GM12872 (cell line): ENCODE data around the gene STK4.

Experiments used
- TF ChIP-seq, protein P1 (sequence below): IDR thresholded peaks from 3 replicates; pipeline ENCODE4 v1.5.1; 2011; ENCODE audit warnings: low read depth, mild to moderate bottlenecking, low read length, moderate library complexity; ENCODE audit not compliant: insufficient read depth

The STK4 gene

GRCh38 chr20:44942264-44942973, 23.9 kb upstream of the STK4 start:
- TF ChIP-seq, protein P1, sequence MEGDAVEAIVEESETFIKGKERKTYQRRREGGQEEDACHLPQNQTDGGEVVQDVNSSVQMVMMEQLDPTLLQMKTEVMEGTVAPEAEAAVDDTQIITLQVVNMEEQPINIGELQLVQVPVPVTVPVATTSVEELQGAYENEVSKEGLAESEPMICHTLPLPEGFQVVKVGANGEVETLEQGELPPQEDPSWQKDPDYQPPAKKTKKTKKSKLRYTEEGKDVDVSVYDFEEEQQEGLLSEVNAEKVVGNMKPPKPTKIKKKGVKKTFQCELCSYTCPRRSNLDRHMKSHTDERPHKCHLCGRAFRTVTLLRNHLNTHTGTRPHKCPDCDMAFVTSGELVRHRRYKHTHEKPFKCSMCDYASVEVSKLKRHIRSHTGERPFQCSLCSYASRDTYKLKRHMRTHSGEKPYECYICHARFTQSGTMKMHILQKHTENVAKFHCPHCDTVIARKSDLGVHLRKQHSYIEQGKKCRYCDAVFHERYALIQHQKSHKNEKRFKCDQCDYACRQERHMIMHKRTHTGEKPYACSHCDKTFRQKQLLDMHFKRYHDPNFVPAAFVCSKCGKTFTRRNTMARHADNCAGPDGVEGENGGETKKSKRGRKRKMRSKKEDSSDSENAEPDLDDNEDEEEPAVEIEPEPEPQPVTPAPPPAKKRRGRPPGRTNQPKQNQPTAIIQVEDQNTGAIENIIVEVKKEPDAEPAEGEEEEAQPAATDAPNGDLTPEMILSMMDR: no peak

DNA sequence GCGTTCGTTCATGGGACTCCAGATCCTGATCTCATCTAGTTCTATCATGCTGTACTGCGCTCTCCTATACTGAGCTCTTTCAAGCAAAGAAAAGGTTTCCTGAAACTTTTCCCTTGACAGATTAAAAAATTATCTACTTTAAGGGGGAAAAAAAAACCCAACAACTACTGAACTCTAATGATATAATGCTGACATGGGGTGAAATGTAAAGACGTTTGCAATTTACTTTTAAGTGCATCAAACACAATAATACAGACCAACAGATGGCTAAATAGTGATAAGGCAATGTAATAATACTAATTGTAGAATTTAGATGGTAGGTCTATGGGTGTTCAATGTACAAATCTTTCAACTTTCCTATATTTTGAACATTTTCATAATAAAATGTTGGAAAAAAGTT, 22.5 kb upstream of the STK4 start:
- TF ChIP-seq, protein P1: no peak

DNA sequence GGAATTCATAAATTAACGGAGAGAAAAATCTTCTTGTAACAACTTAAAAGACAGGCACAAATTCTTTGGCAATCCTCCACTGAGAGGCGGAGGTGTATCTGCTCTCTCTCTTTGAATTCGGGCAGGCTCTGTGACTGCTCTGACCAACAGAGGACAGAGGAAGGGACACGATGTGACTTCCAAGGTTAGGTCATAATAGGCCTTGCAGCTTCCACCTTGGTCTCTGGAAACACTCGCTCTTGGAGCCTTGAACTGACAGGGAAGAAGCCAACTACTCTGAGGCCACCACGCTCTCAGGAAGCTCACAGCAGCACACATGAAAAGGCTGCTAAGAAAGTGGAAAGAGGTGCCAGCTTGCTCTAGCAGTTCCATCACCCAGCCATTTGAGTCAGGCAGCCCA, 21.1 kb upstream of the STK4 start:
- TF ChIP-seq, protein P1: no peak

GRCh38 chr20:44946271-44946852, 19.9 kb upstream of the STK4 start:
- TF ChIP-seq, protein P1: no peak

GRCh38 chr20:44948107-44948506, 18.2 kb upstream of the STK4 start:
- TF ChIP-seq, protein P1: no peak

DNA sequence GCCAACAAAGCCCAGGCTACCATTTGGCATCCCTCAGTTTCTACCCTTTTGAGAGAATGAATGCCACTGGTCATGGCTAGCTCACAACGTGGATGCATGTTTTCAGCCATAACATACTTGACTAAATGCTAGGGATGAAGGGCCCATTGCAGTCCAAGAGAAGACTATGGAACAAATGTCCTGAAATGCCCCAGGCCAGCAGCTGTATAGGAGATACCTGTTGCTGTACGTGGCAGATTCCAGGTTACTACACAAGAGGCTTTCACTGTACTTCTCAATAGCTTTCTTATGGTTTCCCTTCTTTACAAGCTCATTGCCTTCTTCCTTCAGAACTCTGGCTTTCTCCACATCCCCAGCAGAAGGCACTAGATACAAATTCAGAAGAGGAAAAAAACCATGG, 17.8 kb upstream of the STK4 start:
- TF ChIP-seq, protein P1: no peak

DNA sequence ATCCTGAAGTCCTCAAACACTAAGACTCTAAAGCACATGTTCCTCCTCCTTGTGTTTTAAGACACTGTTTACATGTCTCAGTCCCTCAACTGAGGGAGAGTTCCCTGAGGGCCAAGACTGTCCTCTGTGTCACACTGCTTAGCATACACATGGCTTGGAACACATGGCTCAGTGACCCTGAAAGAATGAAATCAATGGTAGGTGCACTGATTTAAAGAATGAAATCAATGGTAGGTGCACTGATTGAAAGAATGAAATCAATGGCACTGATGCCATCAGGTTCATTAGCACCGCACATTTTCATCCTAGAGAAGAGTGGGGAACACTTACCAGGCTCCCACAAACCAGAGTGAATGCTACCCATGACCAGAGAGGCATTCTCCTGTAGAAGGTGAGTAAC, 15.9 kb upstream of the STK4 start:
- TF ChIP-seq, protein P1: no peak
